GM12878 (cell line): ENCODE results near the gene TCEA2. TPM values are rescaled to one million over a fixed set of nuclear protein-coding genes. Genes with fewer than 3 reads are reported as not detected.

Experiments used
- CHD2 ChIP-seq: IDR thresholded peaks from 2 replicates; pipeline ENCODE4 v1.6.1; 2011; ENCODE audit warnings: low read depth, low read length, improper control_type of control experiment, borderline replicate concordance
- HCFC1 ChIP-seq: fragments of 150-350 bp; IDR thresholded peaks from 2 replicates; pipeline ENCODE4 v1.6.1; 2014; ENCODE audit warnings: low read length
- IRF4 ChIP-seq: IDR thresholded peaks from 2 replicates; pipeline ENCODE4 v1.6.1; 2011; ENCODE audit warnings: low read depth, low read length
- JUND ChIP-seq: IDR thresholded peaks from 2 replicates; pipeline ENCODE4 v1.6.1; 2012; ENCODE audit warnings: low read depth, mild to moderate bottlenecking, low read length, improper control_type of control experiment, moderate library complexity
- MAX ChIP-seq: IDR thresholded peaks from 2 replicates; pipeline ENCODE4 v1.6.1; 2012; ENCODE audit warnings: low read depth, low read length, improper control_type of control experiment
- NBN ChIP-seq: fragments of 450-650 bp; IDR thresholded peaks from 2 replicates; pipeline ENCODE4 v1.6.1; 2016
- NR2C1 ChIP-seq: fragments of 450-650 bp; IDR thresholded peaks from 2 replicates; pipeline ENCODE4 v1.6.1; 2017; ENCODE audit warnings: antibody characterized with exemption, mild to moderate bottlenecking, moderate library complexity
- POLR2AphosphoS5 ChIP-seq: IDR thresholded peaks from 2 replicates; pipeline ENCODE4 v1.6.1; 2011; ENCODE audit warnings: mild to moderate bottlenecking, low read length, inconsistent platforms
- SIN3A ChIP-seq: IDR thresholded peaks from 2 replicates; pipeline ENCODE4 v1.6.1; 2012; ENCODE audit warnings: low read depth, low read length, improper control_type of control experiment
- SIX5 ChIP-seq: IDR thresholded peaks from 2 replicates; pipeline ENCODE4 v1.6.1; 2011; ENCODE audit warnings: mild to moderate bottlenecking, low read depth, low read length, moderate library complexity; ENCODE audit not compliant: severe bottlenecking
- SMC3 ChIP-seq: IDR thresholded peaks from 2 replicates; pipeline ENCODE4 v1.6.1; 2011; ENCODE audit warnings: low read length, improper control_type of control experiment, borderline replicate concordance
- SP1 ChIP-seq: IDR thresholded peaks from one replicate; pipeline ENCODE4 v1.6.1; 2011; ENCODE audit warnings: low read depth, low read length
- ZNF24 ChIP-seq: fragments of 450-650 bp; IDR thresholded peaks from 2 replicates; pipeline ENCODE4 v1.6.1; 2017; ENCODE audit warnings: antibody characterized with exemption, mild to moderate bottlenecking
- ZNF274 ChIP-seq: IDR thresholded peaks from one replicate; pipeline ENCODE4 v1.8.0; 2011; ENCODE audit not compliant: insufficient read length, insufficient read depth
- ZNF622 ChIP-seq: fragments of 450-650 bp; IDR thresholded peaks from 2 replicates; pipeline ENCODE4 v1.6.1; 2017; ENCODE audit warnings: mild to moderate bottlenecking, inconsistent platforms
- polyA plus RNA-seq, 11 experiments: library from polyadenylated mRNA; depleted of rRNA in 4 of 11; unstranded in 6 of 11; stranded (reverse) in 5 of 11; fragments of >200 nt; fragmentation: Nextera tagmentation in 4 of 11; fragmentation: Illumina TruSeq in 1 of 11; extraction: Ambion mirVana in 4 of 11; extraction: Trizol in 1 of 11; gene quantifications; 1 replicate in 1 of 11; 2 replicates in 10 of 11; pipeline versions ENCODE4 v1.2.1 to v1.2.3, GENCODE V29; 2011 to 2016; ENCODE audit warnings: inconsistent platforms in 2 of 11, missing spikeins in 2 of 11, low read depth in 1 of 11
- total RNA-seq, 4 experiments: library from RNA; depleted of rRNA in 3 of 4; stranded (reverse); fragments of >200 nt in 3 of 4; fragmentation: Illumina TruSeq in 1 of 4; extraction: Trizol in 1 of 4; gene quantifications; 2 replicates each; pipeline versions ENCODE4 v1.2.1 to v1.2.3, GENCODE V29; 2013 to 2021
- TF ChIP-seq, protein P1 (sequence below): IDR thresholded peaks from 2 replicates; pipeline ENCODE4 v1.6.1; 2011; ENCODE audit warnings: low read depth, low read length, improper control_type of control experiment, borderline replicate concordance
- TF ChIP-seq, protein P2 (sequence below): IDR thresholded peaks from 2 replicates; pipeline ENCODE4 v1.6.1; 2011; ENCODE audit warnings: borderline replicate concordance, low read depth, mild to moderate bottlenecking, moderate library complexity, low read length; ENCODE audit not compliant: insufficient read depth, poor library complexity, severe bottlenecking
- TF ChIP-seq, protein P3 (sequence below): IDR thresholded peaks from 2 replicates; pipeline ENCODE4 v1.6.1; 2012; ENCODE audit warnings: mild to moderate bottlenecking, low read depth, low read length
- TF ChIP-seq, protein P4 (sequence below): fragments of 450-650 bp; conservative IDR thresholded peaks from 2 replicates; pipeline ENCODE4 v1.6.1; 2017; ENCODE audit warnings: mild to moderate bottlenecking, moderate library complexity
- TF ChIP-seq, protein P5 (sequence below): fragments of 450-650 bp; formaldehyde crosslinking; IDR thresholded peaks from 2 replicates; pipeline ENCODE4 v1.5.0; 2022; ENCODE audit warnings: mild to moderate bottlenecking, missing genetic modification characterization

TCEA2 gene
- total and polyA plus RNA-seq, 10 of the 15 experiments (the other 5 are each of a cell fraction or from before 2014, with no cell fraction given) = 3.4 to 42.5 (median 13.3) TPM

DNA sequence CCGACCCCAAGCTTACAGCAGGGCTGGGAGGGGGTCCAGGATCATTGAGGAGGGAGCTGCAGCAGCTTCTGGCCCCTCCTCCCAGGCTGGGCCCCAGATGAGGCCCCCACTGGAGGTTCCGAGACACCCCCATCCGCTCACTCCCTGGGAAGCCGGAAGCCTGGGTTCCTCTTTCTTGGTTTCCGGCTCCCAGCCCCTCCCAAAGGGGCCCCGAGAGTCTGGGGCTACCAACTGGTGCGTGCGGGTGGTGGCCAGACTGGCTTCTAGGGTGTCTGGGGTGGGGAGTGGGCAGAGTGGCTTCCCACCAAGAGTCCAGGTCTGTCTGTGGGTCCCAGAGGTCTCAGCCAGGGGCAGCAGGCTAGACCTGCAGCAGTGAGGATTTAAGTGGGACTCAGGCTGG is 14.1 kb downstream of the TCEA2 start (continued):
- TF ChIP-seq, protein P1, sequence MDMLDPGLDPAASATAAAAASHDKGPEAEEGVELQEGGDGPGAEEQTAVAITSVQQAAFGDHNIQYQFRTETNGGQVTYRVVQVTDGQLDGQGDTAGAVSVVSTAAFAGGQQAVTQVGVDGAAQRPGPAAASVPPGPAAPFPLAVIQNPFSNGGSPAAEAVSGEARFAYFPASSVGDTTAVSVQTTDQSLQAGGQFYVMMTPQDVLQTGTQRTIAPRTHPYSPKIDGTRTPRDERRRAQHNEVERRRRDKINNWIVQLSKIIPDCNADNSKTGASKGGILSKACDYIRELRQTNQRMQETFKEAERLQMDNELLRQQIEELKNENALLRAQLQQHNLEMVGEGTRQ = no peak
- TF ChIP-seq SIN3A (peak; percentile 69; the same call in 1 of the 2 replicates), SMC3 (no peak), MAX (no peak), IRF4 (no peak), POLR2AphosphoS5 (peak; percentile 58; the same call in 1 of the 2 replicates), SIX5 (no peak), NR2C1 (no peak), CHD2 (peak; percentile 55; the same call in 1 of the 2 replicates), NBN (peak; percentile 51; the same call in 1 of the 2 replicates), SP1 (peak; percentile 65), HCFC1 (no peak), ZNF24 (no peak), JUND (no peak), ZNF274 (no peak), ZNF622 (no peak)
- TF ChIP-seq, protein P2, sequence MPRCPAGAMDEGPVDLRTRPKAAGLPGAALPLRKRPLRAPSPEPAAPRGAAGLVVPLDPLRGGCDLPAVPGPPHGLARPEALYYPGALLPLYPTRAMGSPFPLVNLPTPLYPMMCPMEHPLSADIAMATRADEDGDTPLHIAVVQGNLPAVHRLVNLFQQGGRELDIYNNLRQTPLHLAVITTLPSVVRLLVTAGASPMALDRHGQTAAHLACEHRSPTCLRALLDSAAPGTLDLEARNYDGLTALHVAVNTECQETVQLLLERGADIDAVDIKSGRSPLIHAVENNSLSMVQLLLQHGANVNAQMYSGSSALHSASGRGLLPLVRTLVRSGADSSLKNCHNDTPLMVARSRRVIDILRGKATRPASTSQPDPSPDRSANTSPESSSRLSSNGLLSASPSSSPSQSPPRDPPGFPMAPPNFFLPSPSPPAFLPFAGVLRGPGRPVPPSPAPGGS = no peak
- TF ChIP-seq, protein P3, sequence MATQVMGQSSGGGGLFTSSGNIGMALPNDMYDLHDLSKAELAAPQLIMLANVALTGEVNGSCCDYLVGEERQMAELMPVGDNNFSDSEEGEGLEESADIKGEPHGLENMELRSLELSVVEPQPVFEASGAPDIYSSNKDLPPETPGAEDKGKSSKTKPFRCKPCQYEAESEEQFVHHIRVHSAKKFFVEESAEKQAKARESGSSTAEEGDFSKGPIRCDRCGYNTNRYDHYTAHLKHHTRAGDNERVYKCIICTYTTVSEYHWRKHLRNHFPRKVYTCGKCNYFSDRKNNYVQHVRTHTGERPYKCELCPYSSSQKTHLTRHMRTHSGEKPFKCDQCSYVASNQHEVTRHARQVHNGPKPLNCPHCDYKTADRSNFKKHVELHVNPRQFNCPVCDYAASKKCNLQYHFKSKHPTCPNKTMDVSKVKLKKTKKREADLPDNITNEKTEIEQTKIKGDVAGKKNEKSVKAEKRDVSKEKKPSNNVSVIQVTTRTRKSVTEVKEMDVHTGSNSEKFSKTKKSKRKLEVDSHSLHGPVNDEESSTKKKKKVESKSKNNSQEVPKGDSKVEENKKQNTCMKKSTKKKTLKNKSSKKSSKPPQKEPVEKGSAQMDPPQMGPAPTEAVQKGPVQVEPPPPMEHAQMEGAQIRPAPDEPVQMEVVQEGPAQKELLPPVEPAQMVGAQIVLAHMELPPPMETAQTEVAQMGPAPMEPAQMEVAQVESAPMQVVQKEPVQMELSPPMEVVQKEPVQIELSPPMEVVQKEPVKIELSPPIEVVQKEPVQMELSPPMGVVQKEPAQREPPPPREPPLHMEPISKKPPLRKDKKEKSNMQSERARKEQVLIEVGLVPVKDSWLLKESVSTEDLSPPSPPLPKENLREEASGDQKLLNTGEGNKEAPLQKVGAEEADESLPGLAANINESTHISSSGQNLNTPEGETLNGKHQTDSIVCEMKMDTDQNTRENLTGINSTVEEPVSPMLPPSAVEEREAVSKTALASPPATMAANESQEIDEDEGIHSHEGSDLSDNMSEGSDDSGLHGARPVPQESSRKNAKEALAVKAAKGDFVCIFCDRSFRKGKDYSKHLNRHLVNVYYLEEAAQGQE = no peak
- TF ChIP-seq, protein P4, sequence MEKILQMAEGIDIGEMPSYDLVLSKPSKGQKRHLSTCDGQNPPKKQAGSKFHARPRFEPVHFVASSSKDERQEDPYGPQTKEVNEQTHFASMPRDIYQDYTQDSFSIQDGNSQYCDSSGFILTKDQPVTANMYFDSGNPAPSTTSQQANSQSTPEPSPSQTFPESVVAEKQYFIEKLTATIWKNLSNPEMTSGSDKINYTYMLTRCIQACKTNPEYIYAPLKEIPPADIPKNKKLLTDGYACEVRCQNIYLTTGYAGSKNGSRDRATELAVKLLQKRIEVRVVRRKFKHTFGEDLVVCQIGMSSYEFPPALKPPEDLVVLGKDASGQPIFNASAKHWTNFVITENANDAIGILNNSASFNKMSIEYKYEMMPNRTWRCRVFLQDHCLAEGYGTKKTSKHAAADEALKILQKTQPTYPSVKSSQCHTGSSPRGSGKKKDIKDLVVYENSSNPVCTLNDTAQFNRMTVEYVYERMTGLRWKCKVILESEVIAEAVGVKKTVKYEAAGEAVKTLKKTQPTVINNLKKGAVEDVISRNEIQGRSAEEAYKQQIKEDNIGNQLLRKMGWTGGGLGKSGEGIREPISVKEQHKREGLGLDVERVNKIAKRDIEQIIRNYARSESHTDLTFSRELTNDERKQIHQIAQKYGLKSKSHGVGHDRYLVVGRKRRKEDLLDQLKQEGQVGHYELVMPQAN = no peak; the same call in 1 of the 2 replicates
- TF ChIP-seq, protein P5, sequence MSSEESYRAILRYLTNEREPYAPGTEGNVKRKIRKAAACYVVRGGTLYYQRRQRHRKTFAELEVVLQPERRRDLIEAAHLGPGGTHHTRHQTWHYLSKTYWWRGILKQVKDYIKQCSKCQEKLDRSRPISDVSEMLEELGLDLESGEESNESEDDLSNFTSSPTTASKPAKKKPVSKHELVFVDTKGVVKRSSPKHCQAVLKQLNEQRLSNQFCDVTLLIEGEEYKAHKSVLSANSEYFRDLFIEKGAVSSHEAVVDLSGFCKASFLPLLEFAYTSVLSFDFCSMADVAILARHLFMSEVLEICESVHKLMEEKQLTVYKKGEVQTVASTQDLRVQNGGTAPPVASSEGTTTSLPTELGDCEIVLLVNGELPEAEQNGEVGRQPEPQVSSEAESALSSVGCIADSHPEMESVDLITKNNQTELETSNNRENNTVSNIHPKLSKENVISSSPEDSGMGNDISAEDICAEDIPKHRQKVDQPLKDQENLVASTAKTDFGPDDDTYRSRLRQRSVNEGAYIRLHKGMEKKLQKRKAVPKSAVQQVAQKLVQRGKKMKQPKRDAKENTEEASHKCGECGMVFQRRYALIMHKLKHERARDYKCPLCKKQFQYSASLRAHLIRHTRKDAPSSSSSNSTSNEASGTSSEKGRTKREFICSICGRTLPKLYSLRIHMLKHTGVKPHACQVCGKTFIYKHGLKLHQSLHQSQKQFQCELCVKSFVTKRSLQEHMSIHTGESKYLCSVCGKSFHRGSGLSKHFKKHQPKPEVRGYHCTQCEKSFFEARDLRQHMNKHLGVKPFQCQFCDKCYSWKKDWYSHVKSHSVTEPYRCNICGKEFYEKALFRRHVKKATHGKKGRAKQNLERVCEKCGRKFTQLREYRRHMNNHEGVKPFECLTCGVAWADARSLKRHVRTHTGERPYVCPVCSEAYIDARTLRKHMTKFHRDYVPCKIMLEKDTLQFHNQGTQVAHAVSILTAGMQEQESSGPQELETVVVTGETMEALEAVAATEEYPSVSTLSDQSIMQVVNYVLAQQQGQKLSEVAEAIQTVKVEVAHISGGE = no peak
